ENCODE results near the gene MELK.
"Not testable (repeated sequence)": the region's sequence is repeated elsewhere in the genome, so short reads cannot be mapped to it uniquely, and the experiment has no call there.

DNA sequence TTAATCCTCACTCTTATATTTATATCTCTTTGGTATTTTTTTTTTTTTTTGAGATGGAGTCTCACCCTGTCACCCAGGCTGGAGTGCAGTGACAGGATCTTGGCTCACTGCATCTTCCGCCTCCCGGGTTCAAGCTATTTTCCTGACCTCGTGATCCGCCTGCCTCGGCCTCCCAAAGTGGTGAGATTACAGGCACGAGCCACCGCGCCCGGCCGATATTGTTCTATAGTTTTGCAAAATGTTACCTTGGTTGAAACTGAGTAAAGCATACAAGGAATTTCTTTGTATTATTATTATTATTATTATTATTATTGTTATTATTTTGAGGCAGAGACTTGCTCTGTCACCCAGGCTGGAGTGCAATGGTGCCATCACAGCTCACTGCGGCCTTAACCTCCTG, 9.9 kb upstream of the MELK start:
- TF ChIP-seq CTCF (IDR thresholded peaks at IDR 0.05 in 4 of 5, conservative IDR thresholded peaks at IDR 0.05 in 1 of 5); POLR2A (IDR thresholded peaks at IDR 0.05): not testable (repeated sequence)

Measured in gastrocnemius medialis (tissue), 4 donors.